ENCODE results near the gene PHC2.

The PHC2 gene

GRCh38 chr1:33366762-33367484 is 64.0 kb downstream of the PHC2 start:
- no peak for DNase-seq

DNA sequence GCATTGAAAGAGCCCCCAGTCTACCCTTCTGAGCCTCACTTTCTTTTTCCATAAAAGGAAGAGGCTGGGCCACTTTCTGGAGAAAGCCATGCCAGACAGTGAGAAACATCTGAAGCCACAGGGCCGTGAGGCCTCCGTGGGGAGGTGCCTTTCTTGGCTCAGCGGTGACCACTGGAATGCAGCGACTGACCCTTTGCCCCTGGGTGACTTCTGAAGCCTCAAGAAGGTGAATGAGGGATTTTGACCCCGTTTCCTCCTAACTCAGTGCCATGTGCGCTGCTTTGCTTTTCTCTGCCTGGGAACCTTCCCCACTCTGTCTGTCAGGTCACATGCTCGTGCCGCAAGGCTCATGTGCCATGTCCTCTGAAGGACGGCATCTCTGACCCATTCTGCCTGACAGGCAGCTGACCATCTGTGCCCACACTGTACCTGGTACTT is 65.3 kb downstream of the PHC2 start:
- no peak for DNase-seq

GRCh38 chr1:33364565-33364918 is 66.4 kb downstream of the PHC2 start:
- DNase-seq: no peak

- no peak for DNase-seq
These were observed 67.4 kb downstream of the PHC2 start for GRCh38 chr1:33363470-33363861.

DNA sequence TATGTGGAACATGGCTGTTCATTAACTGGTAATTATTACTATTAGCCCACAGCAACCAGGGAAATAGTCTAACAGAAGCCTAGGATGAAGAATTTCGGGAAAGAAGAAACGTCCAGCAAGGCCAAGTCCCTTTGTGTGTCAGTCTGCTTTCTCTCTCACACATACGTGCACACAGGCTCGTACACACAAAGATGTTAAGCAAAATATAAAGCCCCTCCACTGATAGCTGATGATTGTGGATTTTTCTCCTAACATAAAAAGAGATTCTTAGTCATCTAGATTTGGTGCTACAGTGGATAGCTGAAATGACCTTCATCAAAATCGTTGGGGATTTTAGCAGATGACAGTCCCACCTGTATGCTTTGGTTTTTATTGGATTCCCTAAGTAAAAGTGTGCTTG is 67.9 kb downstream of the PHC2 start:
- no peak for DNase-seq

- no peak for DNase-seq
These were observed 69.2 kb downstream of the PHC2 start for GRCh38 chr1:33361532-33362235.

- DNase-seq: no peak
These were observed 70.5 kb downstream of the PHC2 start for GRCh38 chr1:33360367-33360766.

GRCh38 chr1:33359931-33360330 is 71.0 kb downstream of the PHC2 start:
- no peak for DNase-seq

DNA sequence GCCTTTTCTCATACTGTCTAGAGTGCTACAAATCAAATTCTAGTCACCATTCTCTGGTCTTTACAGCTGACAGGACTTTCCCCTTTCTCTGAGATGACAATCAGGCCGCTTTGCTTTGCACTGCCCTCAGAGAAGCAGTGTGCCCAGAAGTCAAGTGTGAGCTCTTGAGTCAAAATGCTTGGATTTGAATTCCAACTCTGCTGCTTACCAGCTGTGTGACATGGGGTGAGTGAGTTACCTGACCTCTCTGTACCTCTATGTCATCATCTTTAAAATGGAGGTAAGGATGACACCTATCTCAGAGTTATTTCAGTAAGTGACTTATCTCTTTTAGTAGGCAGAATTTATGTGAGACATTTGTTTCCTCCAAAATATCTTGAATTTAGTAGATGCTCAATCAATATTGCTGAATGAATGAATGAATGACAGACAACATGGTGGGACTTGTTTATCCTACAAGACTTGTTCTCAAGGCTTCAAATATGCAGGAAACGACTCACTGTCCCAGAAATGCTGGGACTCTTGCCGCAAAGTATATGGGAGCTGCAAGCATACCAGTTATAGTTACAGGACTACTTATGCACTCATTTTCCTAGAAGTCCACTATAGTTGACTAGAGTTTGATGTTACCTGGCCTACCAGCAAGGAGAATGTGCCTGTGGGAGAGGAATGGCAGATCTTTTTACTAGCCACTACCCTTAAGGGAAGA is 71.9 kb downstream of the PHC2 start:
- no peak for DNase-seq

GRCh38 chr1:33358114-33358794 is 72.6 kb downstream of the PHC2 start:
- no peak for DNase-seq

- DNase-seq: no peak
These were observed 73.8 kb downstream of the PHC2 start for GRCh38 chr1:33357099-33357498.

GRCh38 chr1:33354707-33355316 is 76.1 kb downstream of the PHC2 start:
- DNase-seq: no peak

- no peak for DNase-seq
These were observed 77.4 kb downstream of the PHC2 start for GRCh38 chr1:33353531-33353930.

GRCh38 chr1:33351281-33351660 is 79.6 kb downstream of the PHC2 start:
- DNase-seq: no peak

DNA sequence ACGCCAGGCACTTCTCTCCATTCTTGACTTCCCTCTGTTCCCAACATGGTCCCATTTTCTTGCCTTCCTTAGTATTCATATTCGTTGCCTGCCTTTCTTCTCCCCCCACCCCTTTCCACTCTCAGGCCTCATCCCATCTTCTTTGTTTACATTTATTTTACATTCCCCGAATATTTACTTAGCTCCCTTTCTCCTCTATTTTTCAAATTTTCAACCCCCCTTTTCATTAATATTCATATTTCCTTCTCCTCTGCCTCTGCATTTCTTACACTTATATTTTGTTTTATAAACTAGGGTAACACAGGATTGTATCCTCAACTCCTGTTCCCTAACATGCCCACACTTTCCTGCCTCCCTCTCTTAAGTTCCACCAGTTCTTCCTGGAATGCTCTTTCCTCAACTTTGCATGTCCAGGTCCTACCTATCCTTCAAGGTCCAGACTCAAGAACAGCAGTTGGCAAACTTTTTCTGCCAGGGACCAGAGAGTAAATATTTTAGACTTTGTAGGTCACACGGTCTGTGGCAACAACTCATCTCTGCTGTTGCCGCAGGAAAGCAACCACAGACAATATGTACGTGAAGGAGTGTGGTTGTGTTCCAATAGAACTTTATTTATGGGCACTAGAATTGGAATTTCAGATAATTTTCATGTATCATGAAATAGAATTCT is 80.1 kb downstream of the PHC2 start:
- DNase-seq: no peak

DNA sequence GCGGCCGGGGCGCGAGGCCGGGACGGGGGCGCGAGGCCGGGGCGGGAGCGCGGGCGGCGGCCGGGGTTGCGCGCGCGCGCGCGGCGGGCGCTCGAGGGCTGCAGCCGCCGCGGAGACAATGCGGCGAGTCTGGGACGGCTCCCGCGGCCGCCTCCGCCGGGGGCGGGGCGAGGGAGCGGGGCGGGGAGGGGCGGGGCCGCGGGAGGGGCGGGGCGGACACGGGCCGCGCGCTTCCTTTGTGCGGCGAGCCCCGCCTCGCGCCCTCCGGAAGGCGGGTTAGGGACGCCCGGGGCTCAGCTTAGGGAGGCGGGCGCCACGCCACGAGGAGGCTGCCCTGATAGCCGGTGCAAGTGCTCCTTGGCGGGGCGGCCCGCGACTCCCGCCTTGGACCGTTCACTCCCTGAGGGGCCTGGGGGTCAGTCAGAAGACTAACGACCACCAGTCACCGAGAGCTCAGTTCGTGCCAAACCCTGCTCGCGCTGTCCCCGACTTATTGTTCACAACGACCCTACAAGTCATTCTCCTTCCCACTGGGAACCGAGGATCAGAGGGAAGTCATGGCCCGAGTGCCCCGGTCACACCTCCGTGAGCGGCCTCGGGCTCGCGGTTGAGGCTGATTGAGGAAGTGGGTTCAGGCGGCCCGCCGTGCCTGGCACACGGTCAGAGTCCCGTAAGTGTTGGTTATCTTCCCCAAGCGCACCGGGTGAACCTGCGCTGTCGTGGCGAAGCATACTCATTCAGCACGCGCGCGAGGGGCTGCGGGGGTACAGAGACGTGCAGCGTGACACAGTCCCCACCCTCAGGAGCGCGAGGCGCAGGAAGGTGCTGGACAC is 80.9 kb downstream of the PHC2 start:
- DNase-seq: peak; percentile 71 to 76

GRCh38 chr1:33349081-33349759 is 81.7 kb downstream of the PHC2 start:
- peak; percentile 31 to 33 for DNase-seq

- DNase-seq: peak; percentile 15 to 20
These were observed 82.2 kb downstream of the PHC2 start for GRCh38 chr1:33348676-33349080.

DNA sequence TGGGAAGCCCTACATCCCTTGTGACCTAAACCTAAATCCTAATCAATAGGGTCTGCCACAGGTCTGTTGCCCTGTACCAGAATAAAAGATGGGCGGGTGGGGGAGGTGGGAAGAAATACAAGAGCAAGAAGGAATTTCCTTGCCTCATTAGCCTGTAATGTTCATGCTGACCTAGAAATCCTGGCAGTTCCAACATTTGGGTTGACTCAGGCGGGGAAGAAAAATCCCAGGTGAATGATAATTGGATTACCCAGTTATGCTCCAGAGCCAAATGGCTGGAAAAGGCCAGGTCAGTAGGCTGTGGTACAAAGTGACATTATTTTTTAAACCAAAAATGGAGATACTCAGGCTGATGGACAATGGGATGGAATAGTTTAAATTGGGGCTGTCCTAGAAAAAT is 82.7 kb downstream of the PHC2 start:
- DNase-seq: no peak

- DNase-seq: no peak
These were observed 83.3 kb downstream of the PHC2 start for GRCh38 chr1:33347650-33347992.
